ENCODE data around the gene WDR48. TPM values are rescaled to one million over a fixed set of nuclear protein-coding genes. Genes with fewer than 3 reads are reported as not detected.

The WDR48 gene
- polyA plus RNA-seq, 1 experiment, result 42.1 TPM

- ChIA-PET POLR2A (no interaction called here), CTCF (interaction anchor here (0.8 to 1.3 kb wide), 2 partner anchors 12 to 153 kb away, joined by 3 to 4 read pairs; no protein-coding TSS in a partner anchor)
- Histone ChIP-seq H3K27me3 (ENCODE audit: control insufficient read depth, insufficient read depth, low read length) (no peaks in the 10 kb centered on the region), H3K27ac (ENCODE audit: low read depth, low read length) (no peak overlapping the region), H3K4me3 (ENCODE audit: low read depth, low read length) (no peak overlapping the region), H3K9me3 (ENCODE audit: control insufficient read depth, insufficient read depth, low read length) (no peaks in the 10 kb centered on the region; the same call in 1 of the 2 replicates)
- no peak for TF ChIP-seq CTCF (IDR thresholded peaks at IDR 0.05; ENCODE audit: low read depth, low read length)
- no peak for DNase-seq (ENCODE audit: low read depth, low spot score)
Measured at GRCh38 chr3:39138804-39139415, 87.1 kb downstream of the WDR48 start.

- no peaks in the 10 kb centered on the region for H3K27me3 ChIP-seq (ENCODE audit: control insufficient read depth, insufficient read depth, low read length)
- no peak overlapping the region for H3K27ac ChIP-seq (ENCODE audit: low read depth, low read length)
- no peaks in the 10 kb centered on the region; the same call in 1 of the 2 replicates for H3K9me3 ChIP-seq (ENCODE audit: control insufficient read depth, insufficient read depth, low read length)
- DNase-seq (ENCODE audit: low read depth, low spot score), result no peak
- no peak for TF ChIP-seq CTCF (IDR thresholded peaks at IDR 0.05; ENCODE audit: low read depth, low read length)
- ChIA-PET CTCF (interaction anchor here (0.8 to 1.3 kb wide), 2 partner anchors 13 to 152 kb away, joined by 3 to 4 read pairs; no protein-coding TSS in a partner anchor), POLR2A (no interaction called here)
- no peak overlapping the region for H3K4me3 ChIP-seq (ENCODE audit: low read depth, low read length)
Measured at GRCh38 chr3:39139442-39139841, 87.6 kb downstream of the WDR48 start.

- CTCF ChIA-PET, result interaction anchor here (1.4 to 2.3 kb wide), 3 partner anchors 15 to 151 kb away, joined by 3 to 9 read pairs (median 5); no protein-coding TSS in a partner anchor
- no peak for TF ChIP-seq CTCF (IDR thresholded peaks at IDR 0.05; ENCODE audit: low read depth, low read length)
- DNase-seq (ENCODE audit: low read depth, low spot score), result no peak
- Histone ChIP-seq H3K9me3 (ENCODE audit: control insufficient read depth, insufficient read depth, low read length) (no peaks in the 10 kb centered on the region; the same call in 1 of the 2 replicates), H3K27ac (ENCODE audit: low read depth, low read length) (peak overlapping the region; percentile 33), H3K27me3 (ENCODE audit: control insufficient read depth, insufficient read depth, low read length) (no peaks in the 10 kb centered on the region), H3K4me3 (ENCODE audit: low read depth, low read length) (no peak overlapping the region)
- POLR2A ChIA-PET, result interaction anchor here (0.7 kb wide), 1 partner anchor 1476 kb away, joined by 4 read pairs; no protein-coding TSS in a partner anchor
Measured at GRCh38 chr3:39140341-39140971, 88.6 kb downstream of the WDR48 start.

- Histone ChIP-seq H3K27ac (ENCODE audit: low read depth, low read length) (peak overlapping the region; percentile 11), H3K27me3 (ENCODE audit: control insufficient read depth, insufficient read depth, low read length) (no peaks in the 10 kb centered on the region), H3K9me3 (ENCODE audit: control insufficient read depth, insufficient read depth, low read length) (no peaks in the 10 kb centered on the region; the same call in 1 of the 2 replicates), H3K4me3 (ENCODE audit: low read depth, low read length) (no peak overlapping the region)
- POLR2A ChIA-PET, result no interaction called here
- DNase-seq (ENCODE audit: low read depth, low spot score), result no peak
- no peak for TF ChIP-seq CTCF (IDR thresholded peaks at IDR 0.05; ENCODE audit: low read depth, low read length)
- CTCF ChIA-PET, result interaction anchor here (1.4 to 2.3 kb wide), 4 partner anchors 15 to 150 kb away, joined by 3 to 9 read pairs (median 4); no protein-coding TSS in a partner anchor
Measured at GRCh38 chr3:39141171-39141995, 89.6 kb downstream of the WDR48 start.

Measured in AG04450 (cell line).